Measurements from ENCODE around the gene MGAT4B.
A peak's percentile ranks its signal among the peaks of the same experiment; 100 is the strongest.
"Not testable (repeated sequence)": the region's sequence is repeated elsewhere in the genome, so short reads cannot be mapped to it uniquely, and the experiment has no call there.

MGAT4B gene

DNA sequence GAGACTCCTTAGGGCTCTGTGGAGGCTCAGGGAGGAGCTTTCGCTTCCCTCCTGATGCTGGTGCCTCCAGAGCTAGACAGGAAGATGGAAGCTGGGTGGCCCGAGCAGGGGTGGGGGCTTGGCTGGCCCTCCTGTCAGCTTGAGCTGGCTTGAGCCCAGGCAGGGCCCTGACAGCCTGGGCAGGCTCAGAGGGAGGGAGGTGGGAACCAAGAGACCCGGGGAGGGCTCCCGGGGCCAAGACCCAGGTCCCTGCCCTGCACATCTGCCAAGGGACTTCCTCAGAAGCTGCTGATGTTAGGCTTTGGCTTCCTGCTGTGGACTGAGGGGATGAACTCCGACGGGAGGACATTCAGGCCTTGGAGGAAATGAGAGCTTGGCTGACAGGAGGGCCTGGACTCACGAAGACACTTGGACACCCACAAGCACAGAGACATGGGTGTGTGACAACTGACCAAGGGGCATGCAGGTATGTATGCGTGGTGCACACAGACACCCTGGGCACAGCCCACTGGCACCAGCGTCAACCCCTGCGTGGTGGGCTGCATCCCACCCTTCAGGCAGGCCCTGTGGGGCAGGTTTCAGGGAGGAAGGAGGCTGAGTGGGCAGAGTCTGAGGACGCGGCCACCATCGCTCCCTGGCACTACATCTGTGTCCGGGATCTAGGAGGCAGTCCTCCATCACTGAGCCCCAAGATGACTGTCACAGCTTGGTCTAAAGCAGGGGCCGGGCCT lies 14.6 kb downstream of the MGAT4B start:
- POLR2A ChIA-PET: interaction anchor here (0.7 to 4.1 kb wide), 4 partner anchors 12 to 60 kb away, joined by 3 to 16 read pairs (median 4); partner anchors contain the start of genes MAML1 and SQSTM1
- H3K4me1 ChIP-seq (ENCODE audit: control extremely low read depth in 1 of 4, control insufficient read depth in 4 of 4, insufficient read depth in 4 of 4, low read length in 3 of 4): peaks cover 5 to 56% (median 54%) of the 10 kb centered on the region in 4 experiments

DNA sequence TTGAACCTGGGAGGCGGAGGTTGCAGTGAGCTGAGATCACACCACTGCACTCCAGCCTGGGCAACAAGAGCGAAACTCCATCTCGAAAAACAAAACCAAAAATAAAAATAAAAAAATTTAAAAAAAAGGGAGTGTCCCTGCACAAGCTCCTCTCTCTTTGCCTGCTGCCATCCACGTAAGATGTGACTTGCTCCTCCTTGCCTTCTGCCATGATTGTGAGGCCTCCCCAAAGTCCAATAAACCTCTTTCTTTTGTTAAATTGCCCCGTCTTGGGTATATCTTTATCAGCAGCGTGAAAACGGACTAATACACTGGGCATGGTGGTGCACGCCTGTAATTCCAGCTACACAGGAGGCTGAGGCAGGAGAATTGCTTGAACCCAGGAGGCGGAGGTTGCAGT lies 17.4 kb downstream of the MGAT4B start:
- DNase-seq; H3K9me3 ChIP-seq (ENCODE audit: control extremely low read depth in 1 of 5, control insufficient read depth in 4 of 5, insufficient read depth in 2 of 5, low read depth in 1 of 5, low read length in 4 of 5); H3K36me3 ChIP-seq (ENCODE audit: control insufficient read depth in 4 of 4, insufficient read depth in 4 of 4, low read length in 3 of 4); H3K4me3 ChIP-seq (ENCODE audit: control insufficient read depth in 1 of 7, extremely low read depth in 1 of 7, insufficient read depth in 4 of 7, low read depth in 2 of 7, low read length in 6 of 7); POLR2A ChIA-PET; H3K27ac ChIP-seq (ENCODE audit: insufficient read depth in 1 of 2, low read depth in 1 of 2, low read length in 2 of 2, poor library complexity in 1 of 2, severe bottlenecking in 2 of 2); H3K27me3 ChIP-seq (replicated peaks in 2 of 5; ENCODE audit: control insufficient read depth in 4 of 5, insufficient read depth in 5 of 5, low read length in 4 of 5): not testable (repeated sequence)
- WGBS (ENCODE audit: insufficient coverage): 97% methylated on average over 6 of the region's 9 CpGs
- CTCF ChIA-PET: interaction anchor here (1.8 to 3.3 kb wide), 3 partner anchors 12 to 26 kb away, joined by 8 to 15 read pairs (median 10); no protein-coding TSS in a partner anchor
- peaks cover 2 to 32% (median 30%) of the 10 kb centered on the region in 4 experiments for H3K4me1 ChIP-seq (ENCODE audit: control extremely low read depth in 1 of 4, control insufficient read depth in 4 of 4, insufficient read depth in 4 of 4, low read length in 3 of 4)

More for the DNA sequence above, 14.6 kb downstream of the MGAT4B start:
- Histone ChIP-seq H3K9me3 (ENCODE audit: control extremely low read depth in 1 of 5, control insufficient read depth in 4 of 5, insufficient read depth in 2 of 5, low read depth in 1 of 5, low read length in 4 of 5) (no peaks in the 10 kb centered on the region), H3K4me3 (ENCODE audit: control insufficient read depth in 1 of 7, extremely low read depth in 1 of 7, insufficient read depth in 4 of 7, low read depth in 2 of 7, low read length in 6 of 7) (peak overlapping the region in 1 of 7 experiments; percentile 28), H3K27me3 (replicated peaks in 2 of 5; ENCODE audit: control insufficient read depth in 4 of 5, insufficient read depth in 5 of 5, low read length in 4 of 5) (no peaks in the 10 kb centered on the region), H3K27ac (ENCODE audit: insufficient read depth in 1 of 2, low read depth in 1 of 2, low read length in 2 of 2, poor library complexity in 1 of 2, severe bottlenecking in 2 of 2) (no peak overlapping the region), H3K36me3 (ENCODE audit: control insufficient read depth in 4 of 4, insufficient read depth in 4 of 4, low read length in 3 of 4) (peaks cover 0 to 5% (median under 1%) of the 10 kb centered on the region in 4 experiments)
- DNase-seq: peak in 2 of 3 donors; percentile 47 to 52
- WGBS (ENCODE audit: insufficient coverage): 47% methylated on average over 13 of the region's 15 CpGs
- CTCF ChIA-PET: interaction anchor here (1.2 to 8.3 kb wide), 6 partner anchors 10 to 53 kb away, joined by 4 to 211 read pairs (median 12); no protein-coding TSS in a partner anchor

DNA sequence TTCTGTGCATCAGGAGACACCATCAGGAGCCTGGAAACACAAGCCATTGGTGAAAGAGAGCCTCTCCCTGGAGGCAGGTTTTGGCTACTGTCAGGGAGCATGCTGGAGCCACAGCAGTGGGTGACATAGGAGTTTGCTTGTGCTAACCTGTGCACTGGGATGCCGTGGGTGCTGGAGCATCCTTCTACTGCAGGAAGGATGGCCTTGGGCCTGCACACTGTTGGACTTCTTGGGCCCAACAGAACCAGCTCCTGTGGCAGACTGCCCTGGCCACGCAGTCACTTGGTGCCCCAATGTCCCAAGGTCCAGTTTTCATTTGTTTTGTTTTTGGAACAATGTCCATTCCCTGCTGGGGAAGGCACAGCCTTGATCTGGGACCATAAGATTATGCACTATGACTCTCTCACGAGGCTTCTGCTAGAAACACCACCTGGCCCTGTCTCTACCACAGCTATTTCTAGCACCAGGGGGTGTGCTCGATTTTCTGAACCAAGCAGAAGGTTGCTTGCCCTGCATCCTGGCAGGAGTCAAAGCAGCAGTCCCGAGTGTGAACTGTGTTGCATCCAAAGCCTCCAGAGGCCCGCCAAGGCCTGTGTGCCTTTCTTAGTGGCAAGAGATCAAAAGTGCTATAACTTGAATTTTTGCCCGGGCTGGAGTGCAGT lies 18.3 kb downstream of the MGAT4B start:
- H3K36me3 ChIP-seq (ENCODE audit: control insufficient read depth in 4 of 4, insufficient read depth in 4 of 4, low read length in 3 of 4): no peaks in the 10 kb centered on the region
- POLR2A ChIA-PET: no interaction called here

DNA sequence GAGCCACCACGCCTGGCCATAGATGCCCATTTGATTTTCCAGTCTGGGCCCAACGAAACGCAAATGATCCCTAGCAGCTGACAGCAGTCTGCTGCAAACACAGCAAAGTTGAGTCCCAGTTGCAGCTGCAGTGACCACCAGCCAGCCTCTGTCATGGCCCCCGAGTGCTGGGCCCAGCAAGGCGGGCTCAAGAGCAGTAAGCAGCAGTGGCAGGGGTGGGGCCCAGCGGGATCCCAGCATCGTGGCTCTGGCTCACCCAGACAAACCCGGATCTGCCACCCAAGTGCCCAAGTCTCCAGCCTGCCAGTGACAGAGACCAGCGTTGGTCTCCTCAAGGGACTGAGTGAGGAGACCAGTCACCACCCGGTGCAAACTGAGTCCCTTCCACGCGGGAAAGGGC lies 19.8 kb downstream of the MGAT4B start:
- DNase-seq: no peak
- CTCF ChIA-PET: interaction anchor here (0.7 to 2.2 kb wide), 4 partner anchors 10 to 82 kb away, joined by 3 to 9 read pairs (median 5); no protein-coding TSS in a partner anchor
- Histone ChIP-seq H3K27ac (ENCODE audit: insufficient read depth in 1 of 2, low read depth in 1 of 2, low read length in 2 of 2, poor library complexity in 1 of 2, severe bottlenecking in 2 of 2) (no peak overlapping the region), H3K9me3 (ENCODE audit: control extremely low read depth in 1 of 5, control insufficient read depth in 4 of 5, insufficient read depth in 2 of 5, low read depth in 1 of 5, low read length in 4 of 5) (no peaks in the 10 kb centered on the region), H3K4me3 (ENCODE audit: control insufficient read depth in 1 of 7, extremely low read depth in 1 of 7, insufficient read depth in 4 of 7, low read depth in 2 of 7, low read length in 6 of 7) (no peak overlapping the region), H3K4me1 (ENCODE audit: control extremely low read depth in 1 of 4, control insufficient read depth in 4 of 4, insufficient read depth in 4 of 4, low read length in 3 of 4) (peaks cover 0 to 8% (median 6%) of the 10 kb centered on the region in 4 experiments), H3K27me3 (replicated peaks in 2 of 5; ENCODE audit: control insufficient read depth in 4 of 5, insufficient read depth in 5 of 5, low read length in 4 of 5) (no peaks in the 10 kb centered on the region), H3K36me3 (ENCODE audit: control insufficient read depth in 4 of 4, insufficient read depth in 4 of 4, low read length in 3 of 4) (peaks cover 0 to 8% (median 3%) of the 10 kb centered on the region in 4 experiments)
- 84% methylated on average over 12 of the region's 12 CpGs for WGBS (ENCODE audit: insufficient coverage)
- POLR2A ChIA-PET: no interaction called here

More for the DNA sequence above, 18.3 kb downstream of the MGAT4B start:
- H3K4me1 ChIP-seq (ENCODE audit: control extremely low read depth in 1 of 4, control insufficient read depth in 4 of 4, insufficient read depth in 4 of 4, low read length in 3 of 4): peaks cover 0 to 22% (median 21%) of the 10 kb centered on the region in 4 experiments
- no peak overlapping the region for H3K4me3 ChIP-seq (ENCODE audit: control insufficient read depth in 1 of 7, extremely low read depth in 1 of 7, insufficient read depth in 4 of 7, low read depth in 2 of 7, low read length in 6 of 7)
- 99% methylated on average over 7 of the region's 7 CpGs for WGBS (ENCODE audit: insufficient coverage)
- no peaks in the 10 kb centered on the region for H3K27me3 ChIP-seq (replicated peaks in 2 of 5; ENCODE audit: control insufficient read depth in 4 of 5, insufficient read depth in 5 of 5, low read length in 4 of 5)
- CTCF ChIA-PET: interaction anchor here (1.2 to 3.3 kb wide), 6 partner anchors 10 to 28 kb away, joined by 3 to 15 read pairs (median 8); no protein-coding TSS in a partner anchor
- no peak overlapping the region for H3K27ac ChIP-seq (ENCODE audit: insufficient read depth in 1 of 2, low read depth in 1 of 2, low read length in 2 of 2, poor library complexity in 1 of 2, severe bottlenecking in 2 of 2)
- H3K9me3 ChIP-seq (ENCODE audit: control extremely low read depth in 1 of 5, control insufficient read depth in 4 of 5, insufficient read depth in 2 of 5, low read depth in 1 of 5, low read length in 4 of 5): no peaks in the 10 kb centered on the region
- DNase-seq: no peak

DNA sequence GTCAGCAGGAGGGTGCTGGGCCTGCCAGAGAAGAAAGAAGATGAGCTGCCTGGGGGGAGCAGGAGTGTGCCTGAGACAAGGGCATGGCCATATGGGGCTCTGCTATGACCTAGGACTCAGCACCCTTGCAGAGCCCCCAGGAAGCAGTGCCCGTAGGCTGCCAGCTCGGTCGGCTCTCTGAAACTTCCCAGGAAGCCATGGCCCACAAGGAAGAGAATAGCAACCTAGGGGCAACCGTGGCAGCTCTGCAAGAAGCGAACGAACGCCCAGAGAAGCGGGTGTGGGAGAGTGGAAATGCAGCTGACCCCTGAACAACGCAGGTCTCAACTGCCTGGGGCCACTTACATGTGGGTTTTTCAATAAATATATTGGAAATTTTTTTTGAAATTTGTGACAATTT lies 23.5 kb downstream of the MGAT4B start:
- POLR2A ChIA-PET: interaction anchor here (0.7 kb wide), 1 partner anchor 21 kb away, joined by 3 read pairs; no protein-coding TSS in a partner anchor
- Histone ChIP-seq H3K36me3 (ENCODE audit: control insufficient read depth in 4 of 4, insufficient read depth in 4 of 4, low read length in 3 of 4) (peaks cover 0 to 24% (median 15%) of the 10 kb centered on the region in 4 experiments), H3K9me3 (ENCODE audit: control extremely low read depth in 1 of 5, control insufficient read depth in 4 of 5, insufficient read depth in 2 of 5, low read depth in 1 of 5, low read length in 4 of 5) (no peaks in the 10 kb centered on the region), H3K4me1 (ENCODE audit: control extremely low read depth in 1 of 4, control insufficient read depth in 4 of 4, insufficient read depth in 4 of 4, low read length in 3 of 4) (peaks cover 0 to 18% (median 1%) of the 10 kb centered on the region in 4 experiments), H3K27me3 (replicated peaks in 2 of 5; ENCODE audit: control insufficient read depth in 4 of 5, insufficient read depth in 5 of 5, low read length in 4 of 5) (no peaks in the 10 kb centered on the region), H3K27ac (ENCODE audit: insufficient read depth in 1 of 2, low read depth in 1 of 2, low read length in 2 of 2, poor library complexity in 1 of 2, severe bottlenecking in 2 of 2) (no peak overlapping the region), H3K4me3 (ENCODE audit: control insufficient read depth in 1 of 7, extremely low read depth in 1 of 7, insufficient read depth in 4 of 7, low read depth in 2 of 7, low read length in 6 of 7) (no peak overlapping the region)
- CTCF ChIA-PET: interaction anchor here (1.2 to 11.8 kb wide), 5 partner anchors 8 to 29 kb away, joined by 3 to 139 read pairs (median 4); partner anchors contain the start of gene LTC4S
- no peak for DNase-seq
- WGBS (ENCODE audit: insufficient coverage): 98% methylated on average over 8 of the region's 9 CpGs

DNA sequence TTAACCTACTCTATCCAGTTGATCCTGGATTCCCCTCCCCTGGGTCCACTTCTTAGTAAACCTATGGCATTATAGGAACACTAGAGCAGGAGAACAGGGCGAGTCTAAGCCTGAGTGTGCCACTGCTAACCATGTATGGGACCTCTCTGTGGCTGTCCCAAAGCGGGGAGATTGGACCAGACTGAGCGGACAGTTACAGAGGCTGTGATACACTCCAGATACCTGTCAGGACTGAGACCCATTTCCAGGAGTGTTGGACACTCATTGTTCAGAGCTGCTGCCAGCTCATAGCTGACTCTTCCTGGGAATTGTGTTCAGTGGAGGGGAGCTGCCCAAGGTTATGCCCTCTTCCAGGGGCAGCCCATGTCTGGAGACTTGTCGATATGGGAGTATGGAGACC lies 24.8 kb downstream of the MGAT4B start:
- WGBS (ENCODE audit: insufficient coverage): 93% methylated on average over 4 of the region's 4 CpGs
- Histone ChIP-seq H3K36me3 (ENCODE audit: control insufficient read depth in 4 of 4, insufficient read depth in 4 of 4, low read length in 3 of 4) (peaks cover 0 to 32% (median 18%) of the 10 kb centered on the region in 4 experiments), H3K4me3 (ENCODE audit: control insufficient read depth in 1 of 7, extremely low read depth in 1 of 7, insufficient read depth in 4 of 7, low read depth in 2 of 7, low read length in 6 of 7) (no peak overlapping the region), H3K4me1 (ENCODE audit: control extremely low read depth in 1 of 4, control insufficient read depth in 4 of 4, insufficient read depth in 4 of 4, low read length in 3 of 4) (peaks cover 0 to 26% (median 10%) of the 10 kb centered on the region in 4 experiments), H3K9me3 (ENCODE audit: control extremely low read depth in 1 of 5, control insufficient read depth in 4 of 5, insufficient read depth in 2 of 5, low read depth in 1 of 5, low read length in 4 of 5) (no peaks in the 10 kb centered on the region), H3K27me3 (replicated peaks in 2 of 5; ENCODE audit: control insufficient read depth in 4 of 5, insufficient read depth in 5 of 5, low read length in 4 of 5) (no peaks in the 10 kb centered on the region), H3K27ac (ENCODE audit: insufficient read depth in 1 of 2, low read depth in 1 of 2, low read length in 2 of 2, poor library complexity in 1 of 2, severe bottlenecking in 2 of 2) (no peak overlapping the region)
- CTCF ChIA-PET: interaction anchor here (1.4 to 11.8 kb wide), 3 partner anchors 11 to 16 kb away, joined by 4 to 139 read pairs (median 37); partner anchors contain the start of gene LTC4S
- no peak for DNase-seq
- POLR2A ChIA-PET: interaction anchor here (0.5 to 1.2 kb wide), 2 partner anchors 14 to 27 kb away, joined by 3 read pairs; no protein-coding TSS in a partner anchor
